HL-60 (cell line): ENCODE measurements around the gene FRMD5.

ENCODE experiments used
- DNase-seq, 2 experiments: peaks; one replicate each; pipeline ENCODE4 v3.0.0-alpha.2; 2010 to 2020; ENCODE audit warnings: low read depth in 1 of 2, low spot score in 1 of 2
- H3K27ac ChIP-seq: fragments of 250-450 bp; sonication (Bioruptor Pico); replicated peaks from 2 replicates; pipeline ENCODE4 v1.5.1; 2020; ENCODE audit warnings: mild to moderate bottlenecking, moderate library complexity
- H3K27me3 ChIP-seq: fragments of 250-450 bp; sonication (Bioruptor Pico); 2 replicates; pipeline ENCODE4 v1.5.1; 2021; ENCODE audit warnings: mild to moderate bottlenecking, moderate library complexity; ENCODE audit not compliant: insufficient read depth, poor library complexity, severe bottlenecking
- H3K4me3 ChIP-seq: replicated peaks from 2 replicates; pipeline ENCODE4 v1.5.1; 2011; ENCODE audit warnings: mild to moderate bottlenecking, control low read depth, low read length; ENCODE audit not compliant: insufficient read depth
- CTCF ChIP-seq: IDR thresholded peaks from one replicate; pipeline ENCODE4 v1.5.1; 2011; ENCODE audit warnings: low read length, control low read depth, inconsistent platforms; ENCODE audit not compliant: insufficient read depth
- GABPA ChIP-seq: IDR thresholded peaks from 2 replicates; pipeline ENCODE4 v1.6.1; 2012; ENCODE audit warnings: low read depth
- POLR2AphosphoS5 ChIP-seq: IDR thresholded peaks from 2 replicates; pipeline ENCODE4 v1.6.1; 2012; ENCODE audit warnings: low read depth
- SPI1 ChIP-seq: IDR thresholded peaks from 2 replicates; pipeline ENCODE4 v1.6.1; 2012; ENCODE audit warnings: low read depth, mild to moderate bottlenecking, borderline replicate concordance
- TF ChIP-seq, protein P1 (sequence below): IDR thresholded peaks from 2 replicates; pipeline ENCODE4 v1.6.1; 2012; ENCODE audit warnings: low read depth; ENCODE audit not compliant: insufficient replicate concordance

Gene FRMD5

DNA sequence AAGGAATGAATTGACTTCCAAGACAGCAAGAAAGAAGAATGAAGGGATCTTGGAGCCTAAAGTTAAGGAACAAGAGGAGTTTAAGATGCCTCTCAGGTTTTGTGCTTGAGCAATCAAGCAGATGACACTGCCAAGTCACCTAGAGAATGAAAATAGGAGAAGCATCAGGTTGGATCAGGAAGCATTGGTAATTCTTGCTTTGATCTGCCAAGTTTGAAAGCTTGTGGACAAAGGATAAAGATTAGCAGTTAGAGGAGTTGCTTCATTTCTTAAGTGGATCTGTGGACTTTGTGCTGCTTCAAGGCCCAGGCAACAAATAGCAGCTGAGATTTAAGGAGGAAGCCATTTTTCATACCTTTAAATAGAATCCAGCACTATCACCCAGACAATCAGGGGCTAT, 35.6 kb downstream of the FRMD5 start:
- Histone ChIP-seq H3K27ac (no peak overlapping the region), H3K27me3 (peaks cover 5% of the 10 kb centered on the region), H3K4me3 (no peak overlapping the region)
- TF ChIP-seq SPI1 = no peak
- no peak for DNase-seq

DNA sequence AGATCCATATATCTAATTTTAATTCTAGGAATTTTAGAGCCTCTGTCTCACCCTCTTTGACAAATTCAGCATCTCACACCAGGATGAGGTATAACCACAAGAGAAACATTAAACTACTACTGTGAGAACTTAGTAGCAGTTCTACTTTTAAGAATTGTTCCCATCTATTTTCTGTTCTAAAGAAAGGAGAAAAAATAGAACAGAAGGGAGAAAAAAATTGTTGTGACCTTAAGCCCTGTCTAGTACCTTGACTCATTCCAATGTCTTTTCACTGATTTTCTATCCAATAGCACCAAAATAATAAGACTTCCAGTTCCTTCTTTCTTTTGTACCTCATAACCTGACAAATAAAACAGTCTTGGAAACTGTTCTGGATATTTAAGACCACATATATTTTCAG, 37.0 kb downstream of the FRMD5 start:
- no peak overlapping the region for H3K4me3 ChIP-seq
- no peak overlapping the region for H3K27ac ChIP-seq
- TF ChIP-seq CTCF (no peak), SPI1 (no peak)
- no peak for DNase-seq
- peaks cover 5% of the 10 kb centered on the region for H3K27me3 ChIP-seq

GRCh38 chr15:44157679-44158078, 37.4 kb downstream of the FRMD5 start:
- Histone ChIP-seq H3K27me3 (peaks cover 5% of the 10 kb centered on the region), H3K27ac (no peak overlapping the region), H3K4me3 (no peak overlapping the region)
- TF ChIP-seq CTCF = no peak
- TF ChIP-seq POLR2AphosphoS5 = no peak
- no peak for TF ChIP-seq SPI1
- TF ChIP-seq, protein P1, sequence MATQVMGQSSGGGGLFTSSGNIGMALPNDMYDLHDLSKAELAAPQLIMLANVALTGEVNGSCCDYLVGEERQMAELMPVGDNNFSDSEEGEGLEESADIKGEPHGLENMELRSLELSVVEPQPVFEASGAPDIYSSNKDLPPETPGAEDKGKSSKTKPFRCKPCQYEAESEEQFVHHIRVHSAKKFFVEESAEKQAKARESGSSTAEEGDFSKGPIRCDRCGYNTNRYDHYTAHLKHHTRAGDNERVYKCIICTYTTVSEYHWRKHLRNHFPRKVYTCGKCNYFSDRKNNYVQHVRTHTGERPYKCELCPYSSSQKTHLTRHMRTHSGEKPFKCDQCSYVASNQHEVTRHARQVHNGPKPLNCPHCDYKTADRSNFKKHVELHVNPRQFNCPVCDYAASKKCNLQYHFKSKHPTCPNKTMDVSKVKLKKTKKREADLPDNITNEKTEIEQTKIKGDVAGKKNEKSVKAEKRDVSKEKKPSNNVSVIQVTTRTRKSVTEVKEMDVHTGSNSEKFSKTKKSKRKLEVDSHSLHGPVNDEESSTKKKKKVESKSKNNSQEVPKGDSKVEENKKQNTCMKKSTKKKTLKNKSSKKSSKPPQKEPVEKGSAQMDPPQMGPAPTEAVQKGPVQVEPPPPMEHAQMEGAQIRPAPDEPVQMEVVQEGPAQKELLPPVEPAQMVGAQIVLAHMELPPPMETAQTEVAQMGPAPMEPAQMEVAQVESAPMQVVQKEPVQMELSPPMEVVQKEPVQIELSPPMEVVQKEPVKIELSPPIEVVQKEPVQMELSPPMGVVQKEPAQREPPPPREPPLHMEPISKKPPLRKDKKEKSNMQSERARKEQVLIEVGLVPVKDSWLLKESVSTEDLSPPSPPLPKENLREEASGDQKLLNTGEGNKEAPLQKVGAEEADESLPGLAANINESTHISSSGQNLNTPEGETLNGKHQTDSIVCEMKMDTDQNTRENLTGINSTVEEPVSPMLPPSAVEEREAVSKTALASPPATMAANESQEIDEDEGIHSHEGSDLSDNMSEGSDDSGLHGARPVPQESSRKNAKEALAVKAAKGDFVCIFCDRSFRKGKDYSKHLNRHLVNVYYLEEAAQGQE = no peak
- TF ChIP-seq GABPA = no peak
- no peak for DNase-seq

GRCh38 chr15:44153352-44153751, 41.7 kb downstream of the FRMD5 start:
- H3K27me3 ChIP-seq = peaks cover 2% of the 10 kb centered on the region
- H3K27ac ChIP-seq = no peak overlapping the region
- H3K4me3 ChIP-seq = no peak overlapping the region
- no peak for DNase-seq
- TF ChIP-seq POLR2AphosphoS5 (no peak), GABPA (no peak), SPI1 (no peak), CTCF (no peak)
- TF ChIP-seq, protein P1 = no peak
